NCI-H2107 treated with DMSO at 0.1 percent for 48 hours (cell line): ENCODE data around the gene SLC35F4.
A peak's percentile ranks its signal among the peaks of the same experiment; 100 is the strongest.

Experiments
- DNase-seq: peaks from one replicate; lab custom pipeline; 2025; ENCODE audit not compliant: unreplicated experiment; lab: John Stamatoyannopoulos, UW

Gene SLC35F4

DNA sequence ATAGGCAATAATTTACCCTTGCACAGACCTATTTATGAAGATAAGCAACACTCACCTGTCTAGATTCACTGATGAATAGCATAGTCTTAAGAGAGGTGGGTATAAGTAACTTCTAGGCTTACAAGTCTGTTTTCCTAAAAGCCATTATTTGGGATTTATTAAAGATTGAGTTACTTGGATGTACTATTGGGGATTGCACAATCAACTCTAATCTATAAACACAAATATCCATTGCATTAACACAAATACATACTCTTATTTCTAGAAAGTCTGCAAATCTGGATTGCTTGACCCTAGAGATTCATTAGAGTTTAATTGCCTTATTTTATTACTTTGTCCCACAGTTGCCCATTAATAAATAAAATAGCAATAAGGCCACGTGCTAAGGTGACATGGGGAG is 224.1 kb downstream of the SLC35F4 start:
- DNase-seq: no peak

DNA sequence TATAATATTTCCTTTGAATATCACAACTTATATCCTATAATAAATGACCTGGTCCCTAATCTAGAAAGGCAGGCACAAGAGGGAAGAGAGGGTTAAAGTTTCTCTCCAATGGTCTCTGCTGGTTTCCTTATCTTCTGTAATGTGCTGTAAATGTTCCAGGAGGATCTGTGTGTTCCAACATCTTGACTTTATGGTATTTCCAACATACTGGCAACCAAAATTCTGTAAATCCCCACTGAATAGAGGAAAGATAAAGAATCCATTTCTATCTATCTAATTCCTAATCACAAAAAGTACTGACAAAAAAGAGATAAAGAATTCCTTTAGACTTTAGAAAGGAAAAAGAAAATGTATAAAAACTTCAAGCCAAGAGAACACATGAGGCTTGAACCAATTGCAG is 225.9 kb downstream of the SLC35F4 start:
- DNase-seq: no peak

DNA sequence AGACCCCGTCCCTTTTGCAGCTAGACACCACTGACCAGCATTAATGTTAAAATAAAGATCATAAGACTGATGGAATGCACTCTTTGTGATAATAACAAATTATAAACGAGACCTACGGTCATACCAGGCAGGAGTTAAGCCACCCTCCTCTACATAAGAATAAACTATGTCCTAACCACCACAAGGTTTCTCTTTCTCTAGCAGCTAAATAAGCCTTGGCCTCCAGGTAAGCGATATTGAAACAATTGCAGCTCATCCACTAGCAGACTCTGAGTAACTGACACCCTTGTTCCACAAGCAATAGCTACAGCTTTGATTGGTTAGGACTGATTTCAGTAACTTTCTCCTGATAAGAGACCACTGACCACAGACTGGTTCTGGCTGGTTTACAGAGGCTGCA is 228.0 kb downstream of the SLC35F4 start:
- no peak for DNase-seq

DNA sequence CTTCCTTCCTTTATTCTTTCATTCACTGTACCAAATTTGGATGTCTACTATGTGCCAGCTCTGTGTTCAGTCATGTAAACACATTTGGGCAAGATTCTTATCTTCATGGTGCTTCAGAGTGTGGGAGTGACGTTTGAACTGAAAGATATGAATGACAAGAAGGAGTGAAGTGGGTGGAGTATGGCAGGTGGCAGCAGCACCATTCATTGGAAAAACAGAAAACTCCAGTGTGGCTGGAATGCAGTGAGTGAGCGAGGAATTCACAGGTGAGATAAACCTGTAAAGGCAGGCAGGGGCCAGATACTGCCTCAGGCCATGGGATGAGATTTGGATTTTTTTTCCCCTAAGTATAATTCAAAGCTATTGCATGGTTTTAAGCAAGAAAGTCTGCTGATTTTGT is 231.6 kb downstream of the SLC35F4 start:
- no peak for DNase-seq

DNA sequence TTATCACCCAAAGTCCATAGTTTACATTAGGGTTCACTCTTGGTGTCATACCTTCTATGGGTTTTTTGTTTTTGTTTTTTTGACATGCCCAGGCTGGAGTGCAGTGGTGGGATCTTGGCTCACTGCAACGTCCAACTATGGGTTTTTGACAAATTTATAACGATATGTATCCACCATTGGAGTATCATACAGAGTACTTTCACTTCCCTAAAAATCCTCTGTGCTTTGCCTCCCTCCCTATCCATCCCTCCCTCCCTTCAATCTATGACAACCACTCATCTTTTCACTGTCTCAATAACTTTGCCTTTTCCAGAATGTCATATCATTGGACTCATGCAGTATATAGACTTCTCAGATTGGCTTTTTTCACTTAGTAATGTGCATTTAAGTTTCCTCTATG is 233.2 kb downstream of the SLC35F4 start:
- DNase-seq: no peak

DNA sequence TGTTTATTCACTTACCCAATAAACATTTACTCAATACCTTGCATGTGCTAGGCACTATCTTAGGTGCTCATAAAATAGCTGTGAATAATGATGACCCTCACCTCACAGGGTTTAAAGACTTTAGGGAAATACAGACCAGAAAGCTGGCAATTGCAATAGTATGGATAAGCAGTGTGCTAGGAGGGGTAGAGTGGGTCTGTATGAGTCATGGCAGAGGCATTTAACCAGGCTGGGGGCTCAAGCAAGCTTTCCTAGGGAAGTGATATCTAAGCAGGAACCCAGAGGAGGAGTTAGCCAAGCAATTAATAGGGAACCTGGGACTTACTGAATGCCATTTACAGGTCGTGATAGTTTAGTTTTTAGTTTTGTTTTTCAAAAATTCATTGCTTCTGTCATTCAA is 248.4 kb downstream of the SLC35F4 start:
- no peak for DNase-seq

DNA sequence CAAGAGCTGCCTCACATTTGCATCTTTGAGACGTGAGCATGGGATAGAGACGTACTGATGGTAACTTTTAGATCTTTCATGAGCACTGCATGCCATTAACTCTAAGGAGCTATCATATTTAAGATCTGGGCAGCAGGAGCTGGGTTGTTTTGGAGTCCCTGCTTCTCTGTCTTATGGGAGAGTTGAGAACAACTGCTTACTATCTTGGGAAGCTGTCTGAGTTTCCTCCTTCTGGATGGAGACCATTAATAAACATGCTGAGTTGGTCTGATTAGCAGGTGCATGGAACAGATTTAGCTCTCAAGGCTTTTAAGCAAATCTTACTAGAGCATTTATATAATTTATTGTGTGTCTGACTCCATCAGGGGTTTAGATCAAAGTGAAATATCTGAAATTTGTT is 252.9 kb downstream of the SLC35F4 start:
- DNase-seq: no peak

DNA sequence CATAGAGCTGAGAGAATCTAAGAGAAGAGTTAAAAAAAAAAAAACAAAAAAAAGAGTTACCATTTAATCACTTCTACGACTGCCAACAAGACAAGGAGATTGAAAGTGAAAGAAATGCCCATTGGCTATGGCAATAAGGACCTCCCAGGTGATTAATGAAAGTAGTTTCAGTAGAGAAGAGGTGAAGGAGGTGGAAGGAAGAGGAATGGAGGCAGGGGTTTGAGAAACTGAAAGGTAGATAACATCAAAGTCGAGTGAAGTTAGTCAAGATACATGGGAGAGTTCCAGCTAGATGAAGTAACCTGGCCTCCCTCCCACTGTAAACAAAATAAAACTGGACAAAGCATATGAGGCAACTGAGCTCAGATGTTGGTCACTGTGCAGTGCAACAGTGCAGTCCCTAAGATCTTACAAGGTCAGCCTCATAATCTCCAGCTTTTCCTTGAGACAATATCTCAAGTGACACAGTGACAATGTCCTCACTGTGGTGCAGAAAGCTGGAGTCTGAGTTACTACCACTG is 254.3 kb downstream of the SLC35F4 start:
- DNase-seq: no peak

DNA sequence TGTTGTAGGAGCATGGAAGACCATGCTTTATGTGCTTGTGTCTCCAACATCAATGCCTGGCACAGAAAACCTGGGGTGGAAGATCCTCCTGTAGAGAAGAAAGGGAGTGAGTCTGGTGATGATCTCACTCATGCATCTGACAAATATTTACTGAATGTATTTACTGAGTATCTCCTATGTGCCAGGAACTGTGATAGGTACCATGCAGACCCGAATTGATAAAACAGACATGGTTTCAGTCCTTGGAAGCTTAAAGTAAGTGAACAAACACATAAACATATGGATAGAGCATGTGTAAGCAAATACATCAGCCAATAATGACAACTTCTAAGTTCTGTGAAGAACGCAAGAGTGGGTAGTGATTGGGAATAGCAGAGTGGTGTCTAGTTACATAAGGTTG is 255.3 kb downstream of the SLC35F4 start:
- DNase-seq: no peak

DNA sequence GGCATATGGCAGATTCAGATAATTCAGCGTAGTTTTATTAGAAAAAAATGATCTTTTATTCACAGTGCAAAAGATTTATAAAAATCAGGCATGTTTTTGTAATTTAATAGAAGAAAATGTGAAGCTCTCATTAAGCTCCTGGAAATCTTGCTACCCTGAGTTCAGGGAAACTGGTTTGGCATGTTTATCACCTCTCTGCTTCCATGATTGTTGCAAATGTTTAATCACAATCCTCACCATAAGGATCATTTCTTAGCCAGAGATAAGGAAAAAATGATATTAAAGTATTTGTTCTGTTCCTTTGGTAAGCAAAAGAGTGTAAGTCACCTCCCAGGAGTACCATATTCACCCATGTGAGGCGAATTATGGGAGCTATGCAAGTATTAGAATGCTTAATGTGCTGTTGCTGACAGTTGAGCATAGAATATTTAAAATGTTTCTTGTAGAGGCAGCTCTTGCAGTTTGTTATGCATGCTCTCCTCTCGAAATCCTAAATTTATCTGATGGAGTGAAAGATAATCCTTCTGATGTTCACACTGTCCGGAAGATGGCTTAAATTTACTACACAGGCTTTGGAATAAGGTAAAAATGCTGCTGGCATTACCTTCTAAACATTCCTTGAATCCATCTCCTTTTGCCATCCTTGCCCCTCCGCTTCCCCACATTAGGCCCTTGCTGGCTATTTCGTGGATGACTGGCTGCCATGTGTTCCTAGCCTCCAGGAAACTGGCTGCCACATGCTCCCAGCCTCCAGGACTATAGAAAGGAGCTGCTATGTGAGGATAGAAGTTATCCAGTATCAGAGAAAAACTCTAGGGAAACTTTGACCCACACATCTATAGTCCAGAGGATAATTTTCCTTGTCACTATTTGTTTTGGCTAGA is 256.5 kb downstream of the SLC35F4 start:
- DNase-seq: no peak

DNA sequence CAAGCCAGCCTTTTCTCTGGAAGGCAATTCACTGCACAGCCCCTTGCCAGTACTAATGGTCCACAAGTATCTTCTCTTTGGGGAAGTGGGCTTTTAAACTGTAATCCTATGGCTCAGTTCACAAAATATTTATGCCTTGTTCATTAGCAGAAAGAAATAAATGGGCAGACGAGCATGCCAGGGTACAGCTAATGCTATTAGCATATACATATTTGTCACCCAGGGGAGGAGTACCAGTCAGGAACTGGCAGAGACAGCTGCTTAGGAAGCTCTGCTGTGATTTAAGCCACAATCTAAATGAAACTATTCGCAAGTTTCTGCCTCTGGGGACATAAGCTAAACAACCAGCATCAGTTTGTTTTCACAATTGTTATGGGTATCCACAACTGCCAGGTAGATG is 258.8 kb downstream of the SLC35F4 start:
- DNase-seq: no peak

DNA sequence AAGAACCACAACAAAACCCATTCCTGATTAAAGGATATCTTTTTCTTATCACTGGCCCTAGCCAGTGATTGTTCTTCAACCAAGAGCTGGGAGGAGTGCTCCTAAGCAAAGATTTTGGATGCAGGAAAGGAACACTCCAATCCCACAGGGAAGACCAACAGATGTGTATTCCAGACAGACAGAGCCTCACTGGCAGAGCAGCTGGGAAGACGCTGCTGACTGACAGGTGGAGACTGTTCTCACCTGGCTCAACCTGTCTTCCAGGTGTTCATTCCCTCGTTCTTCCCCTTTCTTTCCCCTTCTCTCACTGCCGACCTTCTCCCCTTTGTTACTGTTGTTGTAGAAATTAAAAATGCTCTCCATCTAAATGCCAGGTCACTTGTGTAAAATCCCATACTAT is 282.5 kb downstream of the SLC35F4 start:
- no peak for DNase-seq

DNA sequence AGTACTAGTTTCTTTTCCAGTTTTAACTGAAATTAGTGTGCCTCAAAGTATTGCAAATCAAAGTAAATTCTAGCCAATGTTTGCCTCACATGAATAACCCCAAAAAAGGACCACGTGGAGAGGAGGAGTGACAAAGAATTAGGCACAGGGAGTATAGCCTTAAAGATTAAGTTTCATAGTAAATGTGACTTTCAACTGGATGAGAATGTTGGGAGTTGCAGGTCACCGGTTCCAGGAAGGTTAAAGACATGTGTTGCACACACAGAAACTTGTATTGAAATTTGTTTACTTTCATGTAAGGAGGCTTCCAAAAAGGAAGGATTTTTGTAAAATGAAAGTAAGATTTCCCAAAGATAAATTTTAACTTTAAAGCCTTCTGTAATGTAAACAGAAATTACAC is 283.1 kb downstream of the SLC35F4 start:
- DNase-seq: no peak

DNA sequence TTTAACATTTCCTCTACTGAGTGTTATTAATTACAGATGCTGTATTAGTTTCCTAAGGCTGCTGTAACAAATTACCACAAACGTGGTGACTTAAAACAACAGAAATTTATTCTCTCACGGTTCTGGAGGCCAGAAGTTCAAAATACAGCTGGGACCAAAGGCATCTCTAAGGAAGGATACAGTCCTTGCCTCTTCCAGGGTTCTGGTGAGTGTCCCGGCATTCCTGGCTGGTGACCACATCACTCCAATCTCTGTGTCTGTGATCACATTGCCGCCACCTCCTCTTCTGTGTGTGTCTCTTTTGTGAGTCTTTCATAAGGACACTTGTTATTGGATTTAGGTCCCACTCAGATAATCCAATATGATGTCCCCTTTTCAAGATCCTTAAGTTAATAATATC is 287.1 kb downstream of the SLC35F4 start:
- no peak for DNase-seq

DNA sequence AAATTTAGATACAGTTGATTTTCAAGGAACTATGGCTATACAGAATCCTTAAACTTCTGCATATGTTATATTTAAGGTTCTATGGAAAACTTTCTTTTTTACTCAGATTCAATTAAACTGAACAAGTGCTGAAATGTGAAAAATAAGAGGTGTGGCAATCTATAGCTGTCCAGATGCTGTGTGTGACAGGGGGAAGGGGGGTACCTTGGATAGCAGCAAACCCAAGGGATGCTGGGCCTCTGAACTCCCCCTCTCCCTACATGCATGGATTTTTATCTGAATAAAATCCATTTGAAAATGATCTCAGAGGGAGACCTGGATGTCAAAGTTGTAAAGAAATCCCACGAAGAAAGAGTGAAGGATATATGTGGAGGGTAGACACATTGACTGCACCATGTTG is 289.4 kb downstream of the SLC35F4 start:
- no peak for DNase-seq

DNA sequence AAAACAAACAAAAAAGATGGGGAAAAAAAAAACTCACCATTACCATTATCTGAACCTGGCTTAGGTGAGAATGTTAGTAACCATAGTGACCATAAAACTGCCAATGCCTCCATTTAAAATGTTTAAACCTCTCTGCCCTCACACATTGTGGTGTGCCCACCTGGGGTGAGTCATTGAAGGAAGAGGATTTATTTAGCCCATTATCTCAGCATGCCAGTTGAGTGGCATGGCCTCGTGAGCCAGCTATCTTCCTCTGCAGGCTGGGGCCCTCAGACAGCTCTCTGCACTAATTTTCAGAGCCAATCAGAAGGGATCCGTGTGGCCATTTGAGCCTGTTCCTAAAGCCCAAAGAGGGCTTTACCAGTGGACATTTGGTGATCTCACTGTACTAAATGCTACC is 290.4 kb downstream of the SLC35F4 start:
- DNase-seq: peak; percentile 34

DNA sequence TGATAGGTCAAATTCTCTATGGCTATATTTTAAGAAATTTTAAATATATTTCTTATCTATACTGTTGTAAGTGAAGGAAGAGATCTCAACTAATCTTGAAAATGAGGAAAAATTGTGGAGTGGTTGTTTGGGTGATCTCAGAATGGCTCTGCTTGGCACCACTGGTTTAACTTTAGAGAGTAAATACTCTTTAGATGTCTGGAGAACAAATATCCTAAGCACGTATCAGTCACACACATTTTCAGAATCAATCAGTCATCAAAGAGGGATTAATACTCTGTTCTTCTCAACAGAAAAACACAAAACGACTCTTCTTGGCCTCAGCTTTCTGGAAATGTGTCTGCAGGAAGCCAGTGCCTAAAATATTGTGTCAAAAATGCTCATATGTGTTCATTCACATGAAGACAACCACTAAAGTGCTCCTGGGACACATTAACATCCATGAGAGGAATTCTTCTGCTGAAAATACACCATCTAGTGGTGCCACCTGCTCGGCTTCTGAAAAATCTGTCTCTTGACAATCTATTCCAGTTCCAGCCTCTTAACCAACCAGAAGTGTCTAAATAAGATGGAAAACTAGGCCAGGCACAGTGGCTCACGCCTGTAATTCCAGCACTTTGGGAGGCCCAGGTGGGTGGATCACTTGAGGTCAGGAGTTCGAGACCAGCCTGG is 291.1 kb downstream of the SLC35F4 start:
- DNase-seq: peak; percentile 25

DNA sequence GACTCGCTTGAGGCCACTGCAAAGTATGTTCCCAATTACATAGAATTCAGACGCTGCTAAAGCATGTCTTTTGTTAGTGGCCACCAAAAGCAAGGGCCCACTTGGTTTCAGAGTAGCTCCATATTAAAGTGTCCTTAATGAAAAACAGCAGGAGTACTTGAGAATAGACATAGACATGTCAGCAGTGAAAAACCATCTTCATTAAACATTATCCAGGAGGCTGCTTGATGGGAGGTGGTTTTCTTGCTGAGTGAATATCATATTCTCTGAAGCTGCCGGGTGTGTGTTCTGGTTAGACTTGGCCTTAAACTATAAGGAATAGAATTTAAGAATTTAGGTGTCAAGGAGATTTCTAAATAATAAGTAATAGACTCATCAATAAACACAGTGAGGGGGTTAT is 292.7 kb downstream of the SLC35F4 start:
- DNase-seq: no peak

DNA sequence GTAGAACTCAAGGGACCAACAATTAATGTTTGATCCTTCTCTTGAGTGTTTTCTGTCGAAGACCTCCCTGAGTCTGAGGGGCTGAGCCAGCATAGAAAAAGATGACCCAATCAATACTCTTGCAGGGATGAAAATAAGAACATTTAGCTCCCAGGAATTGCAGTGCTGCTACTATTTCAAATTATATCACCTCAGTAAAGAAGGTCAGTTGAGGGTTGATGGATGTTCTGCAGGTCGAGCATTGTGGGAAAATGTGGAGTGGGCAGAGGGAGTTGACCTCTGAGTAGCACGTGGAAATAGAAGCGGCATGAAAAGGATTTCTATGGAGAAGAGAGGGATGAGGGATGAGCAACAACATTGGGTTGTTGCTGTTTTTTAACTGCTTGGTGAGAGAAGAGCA is 297.3 kb downstream of the SLC35F4 start:
- DNase-seq: no peak

DNA sequence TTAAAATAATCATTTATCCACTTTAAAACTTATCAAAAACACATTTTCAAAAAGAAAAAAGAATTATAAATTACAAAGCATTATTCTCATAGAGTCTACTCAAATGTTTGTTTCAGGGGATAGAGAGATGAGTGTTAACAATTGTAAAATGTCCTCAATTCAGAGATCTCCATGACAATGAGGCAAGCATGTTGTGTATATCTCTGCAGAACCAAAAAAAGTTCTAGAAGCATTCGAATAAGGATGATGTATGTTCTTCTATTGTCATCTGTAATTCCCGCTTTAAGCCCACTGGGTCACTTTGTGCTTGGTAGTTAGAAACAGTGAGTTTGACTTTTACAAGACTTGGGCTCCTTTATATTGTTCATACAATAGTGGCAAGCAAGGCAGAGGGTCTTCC is 298.7 kb downstream of the SLC35F4 start:
- DNase-seq: no peak

DNA sequence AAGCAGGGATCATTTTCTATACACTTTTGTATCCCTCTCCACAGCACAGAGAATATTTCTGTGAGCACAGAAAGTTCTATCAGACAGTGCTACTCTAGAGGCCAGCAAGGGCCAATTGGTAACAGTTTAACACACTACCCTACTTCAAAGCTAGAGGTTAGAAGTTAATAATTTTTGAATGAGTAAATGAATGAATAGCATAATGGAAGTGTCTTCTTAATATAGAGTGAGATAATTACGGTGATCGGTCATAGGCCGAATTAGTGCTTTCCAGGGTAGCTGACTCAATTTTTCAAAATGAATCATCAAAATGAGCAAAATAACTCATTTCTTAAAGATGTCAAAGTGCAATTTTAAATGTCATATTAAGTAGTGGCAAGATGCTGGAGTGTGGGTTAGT is 305.2 kb downstream of the SLC35F4 start:
- DNase-seq: no peak

DNA sequence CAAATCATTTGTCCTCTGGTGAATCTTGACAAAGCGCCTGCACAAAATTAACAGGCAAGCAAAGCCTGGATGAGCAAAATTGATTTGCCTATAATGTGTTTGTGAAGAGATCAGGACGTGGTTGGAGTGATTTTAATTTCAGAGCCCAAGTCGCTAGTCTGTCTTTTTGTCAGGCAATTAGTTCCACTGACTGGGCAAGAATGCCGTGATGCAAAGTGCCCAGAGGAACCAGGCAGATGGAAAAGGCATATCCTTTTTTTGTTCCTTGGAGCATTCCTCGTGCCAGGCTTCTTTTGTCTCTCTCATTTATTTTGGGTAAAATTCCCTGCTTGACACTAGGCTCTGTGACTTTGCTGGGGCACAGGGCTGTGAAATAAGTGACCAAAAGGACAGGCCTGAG is 306.3 kb downstream of the SLC35F4 start:
- DNase-seq: no peak
